ENCODE results near the gene GSTK1. TPM values are rescaled to one million over a fixed set of nuclear protein-coding genes. Genes with fewer than 3 reads are reported as not detected.

Gene GSTK1
- total RNA-seq, 1 donor from 2014 or later: 51.0 TPM

GRCh38 chr7:143227806-143228205 lies 35.4 kb upstream of the GSTK1 start:
- Mint-ChIP-seq H3K27me3 (ENCODE audit: low read depth) (peaks cover 9% of the 10 kb centered on the region), H3K4me1 (no peaks in the 10 kb centered on the region), H3K9me3 (peaks cover 3% of the 10 kb centered on the region), H3K36me3 (ENCODE audit: low read depth) (no peaks in the 10 kb centered on the region), H3K27ac (ENCODE audit: unreplicated experiment) (no peak overlapping the region), H3K4me3 (no peak overlapping the region)
- no peak for DNase-seq (ENCODE audit: low read depth, low spot score)
- TF ChIP-seq CTCF (conservative IDR thresholded peaks at IDR 0.05): no peak

- no peak overlapping the region for H3K4me3 Mint-ChIP-seq
- H3K27ac Mint-ChIP-seq (ENCODE audit: unreplicated experiment): no peak overlapping the region
- H3K9me3 Mint-ChIP-seq: peaks cover 3% of the 10 kb centered on the region
- no peak for TF ChIP-seq CTCF (conservative IDR thresholded peaks at IDR 0.05)
- H3K4me1 Mint-ChIP-seq: no peaks in the 10 kb centered on the region
- DNase-seq (ENCODE audit: low read depth, low spot score): no peak
- H3K36me3 Mint-ChIP-seq (ENCODE audit: low read depth): no peaks in the 10 kb centered on the region
- H3K27me3 Mint-ChIP-seq (ENCODE audit: low read depth): peaks cover 13% of the 10 kb centered on the region
Observed at GRCh38 chr7:143229054-143229790, 34.0 kb upstream of the GSTK1 start.

GRCh38 chr7:143230602-143231457 lies 32.4 kb upstream of the GSTK1 start:
- no peaks in the 10 kb centered on the region for H3K4me1 Mint-ChIP-seq
- H3K27ac Mint-ChIP-seq (ENCODE audit: unreplicated experiment): no peak overlapping the region
- peaks cover 3% of the 10 kb centered on the region for H3K9me3 Mint-ChIP-seq
- H3K27me3 Mint-ChIP-seq (ENCODE audit: low read depth): peaks cover 16% of the 10 kb centered on the region
- no peak overlapping the region for H3K4me3 Mint-ChIP-seq
- DNase-seq (ENCODE audit: low read depth, low spot score): no peak
- no peaks in the 10 kb centered on the region for H3K36me3 Mint-ChIP-seq (ENCODE audit: low read depth)
- TF ChIP-seq CTCF (conservative IDR thresholded peaks at IDR 0.05): no peak

GRCh38 chr7:143233816-143234532 lies 29.3 kb upstream of the GSTK1 start:
- H3K4me1 Mint-ChIP-seq: no peaks in the 10 kb centered on the region
- no peak for TF ChIP-seq CTCF (conservative IDR thresholded peaks at IDR 0.05)
- no peak for DNase-seq (ENCODE audit: low read depth, low spot score)
- H3K36me3 Mint-ChIP-seq (ENCODE audit: low read depth): peaks cover 6% of the 10 kb centered on the region
- peaks cover 18% of the 10 kb centered on the region for H3K27me3 Mint-ChIP-seq (ENCODE audit: low read depth)
- no peak overlapping the region for H3K4me3 Mint-ChIP-seq
- no peak overlapping the region for H3K27ac Mint-ChIP-seq (ENCODE audit: unreplicated experiment)
- H3K9me3 Mint-ChIP-seq: peaks cover 16% of the 10 kb centered on the region

- no peak for TF ChIP-seq CTCF (conservative IDR thresholded peaks at IDR 0.05)
- no peak overlapping the region for H3K4me3 Mint-ChIP-seq
- no peak overlapping the region for H3K27ac Mint-ChIP-seq (ENCODE audit: unreplicated experiment)
- DNase-seq (ENCODE audit: low read depth, low spot score): no peak
- H3K9me3 Mint-ChIP-seq: peaks cover 16% of the 10 kb centered on the region
- H3K36me3 Mint-ChIP-seq (ENCODE audit: low read depth): peaks cover 8% of the 10 kb centered on the region
- H3K27me3 Mint-ChIP-seq (ENCODE audit: low read depth): peaks cover 18% of the 10 kb centered on the region
- no peaks in the 10 kb centered on the region for H3K4me1 Mint-ChIP-seq
Observed at GRCh38 chr7:143234533-143234875, 28.7 kb upstream of the GSTK1 start.

Data from neural crest cell (in vitro differentiated cells).